C4-2B (cell line): Measurements from ENCODE around the gene RYR3.

ENCODE experiments used
- H3K27ac ChIP-seq: fragments of 450-650 bp; 2 replicates; pipeline ENCODE4 v1.5.1; 2017
- ZFX ChIP-seq: fragments of 450-650 bp; IDR thresholded peaks from 2 replicates; pipeline ENCODE4 v1.6.1; 2017
- TF ChIP-seq, protein P1 (sequence below): fragments of 450-650 bp; conservative IDR thresholded peaks from 2 replicates; pipeline ENCODE4 v1.5.1; 2017; ENCODE audit warnings: mild to moderate bottlenecking

Gene RYR3

DNA sequence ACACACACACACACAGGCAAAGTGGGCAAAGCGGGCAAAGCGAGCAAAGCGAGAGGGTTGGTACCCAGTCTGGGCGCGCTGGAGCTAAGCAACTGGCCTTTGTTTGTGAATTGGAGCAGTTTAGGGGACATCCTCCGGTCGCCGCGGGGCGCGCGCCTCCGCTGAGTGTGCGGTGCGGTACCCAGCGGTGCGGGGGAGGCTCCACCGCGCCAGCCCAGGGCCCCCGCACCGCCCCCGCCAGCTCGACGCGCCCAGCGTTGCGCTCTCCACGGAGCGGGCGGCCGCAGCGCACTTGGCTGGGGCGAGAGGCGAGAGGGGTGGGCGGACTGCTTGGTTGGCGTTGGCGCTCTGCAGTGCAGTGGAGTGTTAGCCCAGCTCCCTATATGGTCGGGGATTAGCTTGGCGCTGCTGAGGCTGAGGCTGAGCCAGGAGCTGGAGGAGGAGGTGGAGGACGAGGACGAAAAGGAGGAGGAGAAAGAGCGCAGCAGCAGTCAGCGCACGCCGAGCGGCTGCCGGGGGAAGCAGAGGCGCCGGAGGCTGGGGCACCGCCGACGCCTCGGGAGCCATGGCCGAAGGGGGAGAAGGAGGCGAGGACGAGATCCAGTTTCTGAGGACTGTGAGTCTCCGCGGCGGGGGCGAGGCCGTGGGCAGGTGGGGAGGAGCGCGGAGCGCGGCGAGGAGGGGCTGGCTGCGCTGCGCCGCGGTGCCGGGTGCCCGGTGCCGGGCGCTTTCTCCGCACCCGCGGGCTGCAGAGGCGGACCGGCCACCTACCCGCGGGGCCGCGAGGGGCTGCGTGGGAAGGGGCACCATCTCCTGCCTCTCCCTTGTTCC lies at the start of gene RYR3:
TSS of gene RYR3 (plus strand) at position 487 of the 831 bp plus-strand sequence. CDS start at position 566, 79 bp downstream.
- H3K27ac ChIP-seq = no peak within 1 kb of the TSS
- no peak for TF ChIP-seq ZFX

DNA sequence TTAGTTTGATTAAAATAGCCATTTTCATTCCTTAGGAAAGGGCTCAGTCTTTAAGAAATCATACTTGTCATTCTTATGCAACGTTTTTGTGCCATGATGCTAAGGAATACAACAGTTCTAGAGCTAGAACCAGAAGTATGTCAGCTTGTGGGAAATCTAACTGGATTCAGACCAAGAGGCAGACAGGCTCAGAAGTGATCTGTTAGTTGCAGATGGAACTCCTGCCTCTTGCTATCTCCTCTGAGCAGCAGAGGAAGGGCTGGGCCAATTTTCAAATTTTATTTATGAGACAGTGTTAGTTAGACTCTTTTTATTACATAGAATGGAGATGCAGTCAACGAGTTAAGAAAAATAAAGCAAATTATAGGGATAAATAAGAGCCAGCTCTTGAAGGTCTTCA lies 48.5 kb upstream of the RYR3 start:
- TF ChIP-seq, protein P1, sequence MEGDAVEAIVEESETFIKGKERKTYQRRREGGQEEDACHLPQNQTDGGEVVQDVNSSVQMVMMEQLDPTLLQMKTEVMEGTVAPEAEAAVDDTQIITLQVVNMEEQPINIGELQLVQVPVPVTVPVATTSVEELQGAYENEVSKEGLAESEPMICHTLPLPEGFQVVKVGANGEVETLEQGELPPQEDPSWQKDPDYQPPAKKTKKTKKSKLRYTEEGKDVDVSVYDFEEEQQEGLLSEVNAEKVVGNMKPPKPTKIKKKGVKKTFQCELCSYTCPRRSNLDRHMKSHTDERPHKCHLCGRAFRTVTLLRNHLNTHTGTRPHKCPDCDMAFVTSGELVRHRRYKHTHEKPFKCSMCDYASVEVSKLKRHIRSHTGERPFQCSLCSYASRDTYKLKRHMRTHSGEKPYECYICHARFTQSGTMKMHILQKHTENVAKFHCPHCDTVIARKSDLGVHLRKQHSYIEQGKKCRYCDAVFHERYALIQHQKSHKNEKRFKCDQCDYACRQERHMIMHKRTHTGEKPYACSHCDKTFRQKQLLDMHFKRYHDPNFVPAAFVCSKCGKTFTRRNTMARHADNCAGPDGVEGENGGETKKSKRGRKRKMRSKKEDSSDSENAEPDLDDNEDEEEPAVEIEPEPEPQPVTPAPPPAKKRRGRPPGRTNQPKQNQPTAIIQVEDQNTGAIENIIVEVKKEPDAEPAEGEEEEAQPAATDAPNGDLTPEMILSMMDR = no peak
- TF ChIP-seq ZFX = no peak
- H3K27ac ChIP-seq = no peak overlapping the region

- no peak overlapping the region for H3K27ac ChIP-seq
- TF ChIP-seq, protein P1 = no peak
- no peak for TF ChIP-seq ZFX
Observed at GRCh38 chr15:33277689-33278088, 33.1 kb upstream of the RYR3 start.

DNA sequence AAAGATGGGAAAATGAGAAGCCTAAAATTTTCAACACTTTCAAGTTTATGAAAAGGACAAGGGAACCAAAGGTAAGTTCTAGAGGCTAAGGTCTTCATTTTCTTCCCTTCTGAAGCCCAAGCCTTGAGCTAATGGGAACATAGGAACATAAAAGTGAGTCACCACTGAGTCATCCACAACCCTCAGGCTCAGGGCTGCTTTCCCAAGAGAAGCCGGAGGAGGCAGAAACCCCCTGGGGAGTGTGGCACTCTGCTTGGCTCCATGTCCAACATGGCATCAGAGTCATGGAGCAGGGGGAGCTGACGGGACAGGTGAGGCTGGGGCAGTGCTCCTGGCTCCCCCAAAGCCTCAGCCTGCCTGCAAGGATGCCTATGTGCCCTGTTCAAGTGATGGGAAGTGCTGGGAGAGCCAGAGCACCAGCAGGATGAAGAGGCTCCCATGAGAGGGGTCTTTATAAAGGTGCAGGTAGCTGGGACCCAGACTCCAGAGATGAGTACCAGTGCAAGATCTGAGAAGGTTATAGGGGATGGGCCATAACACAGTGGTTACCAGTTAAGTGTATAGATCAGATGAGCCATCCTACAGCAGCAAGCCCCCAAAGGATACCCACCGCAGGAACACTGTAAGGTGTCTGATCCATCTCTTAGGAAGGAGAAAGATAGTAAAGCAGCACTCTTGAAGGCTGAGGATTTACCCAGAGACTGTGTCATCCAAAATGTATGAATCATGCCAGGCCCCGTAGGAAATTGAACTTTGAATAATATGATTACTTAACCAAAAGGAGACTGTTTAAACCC lies 31.8 kb upstream of the RYR3 start:
- H3K27ac ChIP-seq = no peak overlapping the region

GRCh38 chr15:33279613-33280205 lies 31.1 kb upstream of the RYR3 start:
- H3K27ac ChIP-seq = no peak overlapping the region

More for the DNA sequence above, 31.8 kb upstream of the RYR3 start:
- TF ChIP-seq, protein P1 = no peak
- no peak for TF ChIP-seq ZFX

GRCh38 chr15:33282226-33283020 lies 28.3 kb upstream of the RYR3 start:
- TF ChIP-seq, protein P1 = no peak
- no peak for TF ChIP-seq ZFX
- H3K27ac ChIP-seq = no peak overlapping the region

More at GRCh38 chr15:33279613-33280205, 31.1 kb upstream of the RYR3 start:
- TF ChIP-seq, protein P1 = no peak
- TF ChIP-seq ZFX = no peak

- H3K27ac ChIP-seq = no peak overlapping the region
- TF ChIP-seq ZFX = no peak
- TF ChIP-seq, protein P1 = no peak
Observed at GRCh38 chr15:33283576-33283975, 27.2 kb upstream of the RYR3 start.
